AG04450 (cell line): ENCODE results near the gene VPS52. TPM values are rescaled to one million over a fixed set of nuclear protein-coding genes. Genes with fewer than 3 reads are reported as not detected.

Experiments used
- CTCF ChIA-PET: fragments of 300-600, 350-600 bp; formaldehyde crosslinking; extraction: SDS; loops from one replicate; lab custom pipeline; 2022; ENCODE audit warnings: antibody characterized with exemption, inconsistent platforms; lab: Charles Lee
- POLR2A ChIA-PET: fragments of 350-600 bp; formaldehyde crosslinking; extraction: SDS; loops from one replicate; lab custom pipeline; 2021; ENCODE audit warnings: antibody characterized with exemption, inconsistent platforms; lab: Yijun Ruan, JAX
- DNase-seq: peaks from one replicate; pipeline ENCODE4 v3.0.0-alpha.2; 2011; ENCODE audit warnings: low read depth, low spot score
- H3K27ac ChIP-seq: one replicate; pipeline ENCODE4 v1.5.1; 2012; ENCODE audit warnings: low read depth, low read length, control low read depth
- H3K27me3 ChIP-seq: one replicate; pipeline ENCODE4 v1.6.0; 2012; ENCODE audit warnings: low read length; ENCODE audit not compliant: control insufficient read depth, insufficient read depth
- H3K4me3 ChIP-seq: 2 replicates; pipeline ENCODE4 v1.5.1; 2011; ENCODE audit warnings: mild to moderate bottlenecking, low read depth, low read length, control low read depth
- H3K9me3 ChIP-seq: 2 replicates; pipeline ENCODE4 v1.5.1; 2012; ENCODE audit warnings: low read length; ENCODE audit not compliant: control insufficient read depth, insufficient read depth
- CTCF ChIP-seq: IDR thresholded peaks from 2 replicates; pipeline ENCODE4 v1.5.1; 2011; ENCODE audit warnings: low read depth, low read length, control low read depth, inconsistent platforms
- polyA plus RNA-seq: library from polyadenylated mRNA; depleted of rRNA; stranded (reverse); fragments of >200 nt; gene quantifications from 2 replicates; pipeline ENCODE4 v1.2.3, GENCODE V29; 2011

Gene VPS52
- polyA plus RNA-seq, 1 experiment: 58.0 TPM

GRCh38 chr6:33313105-33313708 lies 41.5 kb upstream of the VPS52 start:
- H3K9me3 ChIP-seq: peaks cover 4% of the 10 kb centered on the region; the same call in 1 of the 2 replicates
- no peaks in the 10 kb centered on the region for H3K27me3 ChIP-seq
- CTCF ChIA-PET: interaction anchor here (3.0 kb wide), 1 partner anchor 14 kb away, joined by 14 read pairs; the partner anchor contains the start of gene RGL2
- H3K27ac ChIP-seq: peak overlapping the region; percentile 94
- TF ChIP-seq CTCF: no peak
- peak overlapping the region; percentile 95 for H3K4me3 ChIP-seq
- POLR2A ChIA-PET: interaction anchor here (0.5 to 2.8 kb wide), 4 partner anchors 10 to 41 kb away, joined by 3 to 14 read pairs (median 8); partner anchors contain the start of genes RGL2, RPS18 and VPS52
- no peak for DNase-seq

- Histone ChIP-seq H3K27ac (peak overlapping the region; percentile 94), H3K9me3 (peaks cover 4% of the 10 kb centered on the region; the same call in 1 of the 2 replicates), H3K4me3 (peak overlapping the region; percentile 95), H3K27me3 (no peaks in the 10 kb centered on the region)
- DNase-seq: no peak
- TF ChIP-seq CTCF: 0 out of 2 replicates have a peak, but pooled peaks have one; percentile 4
- CTCF ChIA-PET: interaction anchor here (1.4 to 3.0 kb wide), 2 partner anchors 13 to 78 kb away, joined by 6 to 14 read pairs; partner anchors contain the start of gene RGL2
- POLR2A ChIA-PET: interaction anchor here (0.7 to 2.8 kb wide), 4 partner anchors 8 to 41 kb away, joined by 4 to 14 read pairs (median 8); partner anchors contain the start of genes RGL2, RPS18 and VPS52
These were observed 40.9 kb upstream of the VPS52 start for GRCh38 chr6:33312361-33313104.

- no peak for TF ChIP-seq CTCF
- no peak overlapping the region for H3K4me3 ChIP-seq
- H3K27me3 ChIP-seq: no peaks in the 10 kb centered on the region
- ChIA-PET POLR2A (no interaction called here), CTCF (interaction anchor here (1.2 kb wide), 1 partner anchor 84 kb away, joined by 5 read pairs; no protein-coding TSS in a partner anchor)
- no peak overlapping the region for H3K27ac ChIP-seq
- no peaks in the 10 kb centered on the region for H3K9me3 ChIP-seq
- DNase-seq: no peak
These were observed 34.7 kb upstream of the VPS52 start for GRCh38 chr6:33306356-33306755.

- no peak for DNase-seq
- TF ChIP-seq CTCF: no peak
- ChIA-PET POLR2A (no interaction called here), CTCF (no interaction called here)
- H3K27me3 ChIP-seq: no peaks in the 10 kb centered on the region
- no peak overlapping the region for H3K4me3 ChIP-seq
- no peak overlapping the region for H3K27ac ChIP-seq
- no peaks in the 10 kb centered on the region; the same call in 1 of the 2 replicates for H3K9me3 ChIP-seq
These were observed 33.4 kb upstream of the VPS52 start for GRCh38 chr6:33305052-33305451.
